Vagina (tissue), 2 donors: ENCODE measurements around the gene PCBP3. TPM values are rescaled to one million over a fixed set of nuclear protein-coding genes. Genes with fewer than 3 reads are reported as not detected.

ENCODE experiments used
- DNase-seq, 2 donors: peaks; one replicate each; pipeline ENCODE4 v3.0.0-alpha.2; 2017; ENCODE audit errors: extremely low spot score in 2 of 2
- H3K27ac ChIP-seq: fragments of 200-600 bp; sonication (generic); one replicate; pipeline ENCODE4 v1.5.1; 2019
- H3K27me3 ChIP-seq: fragments of 200-600 bp; sonication (generic); one replicate; pipeline ENCODE4 v1.5.1; 2019
- H3K36me3 ChIP-seq, 2 donors: fragments of 200-600 bp; sonication (generic); one replicate each; pipeline ENCODE4 v1.5.1; 2017 to 2019
- H3K4me1 ChIP-seq: fragments of 200-600 bp; sonication (generic); one replicate; pipeline ENCODE4 v1.5.1; 2019
- H3K4me3 ChIP-seq, 2 donors: fragments of 200-600 bp; sonication (generic); 1 replicate in 1 of 2; 2 replicates in 1 of 2; pipeline ENCODE4 v1.5.1; 2016 to 2019
- H3K9me3 ChIP-seq: fragments of 200-600 bp; sonication (generic); one replicate; pipeline ENCODE4 v1.5.1; 2019
- CTCF ChIP-seq, 3 experiments: fragments of 450-650 bp in 2 of 3; fragments of 200-600 bp in 1 of 3; sonication (generic) in 1 of 3; IDR thresholded peaks; one replicate each; pipeline ENCODE4 v1.5.1; 2017 to 2019; ENCODE audit warnings: antibody characterized with exemption in 3 of 3, mild to moderate bottlenecking in 2 of 3, moderate library complexity in 2 of 3
- POLR2A ChIP-seq, 2 donors: fragments of 450-650 bp; IDR thresholded peaks; one replicate each; pipeline ENCODE4 v1.6.1; 2017; ENCODE audit warnings: antibody characterized with exemption in 2 of 2, mild to moderate bottlenecking in 2 of 2, moderate library complexity in 2 of 2
- POLR2AphosphoS5 ChIP-seq, 2 donors: sonication (generic); formaldehyde crosslinking; IDR thresholded peaks; one replicate each; pipeline ENCODE4 v1.9.0; 2017; ENCODE audit warnings: antibody characterized with exemption in 2 of 2, mild to moderate bottlenecking in 2 of 2, low read depth in 1 of 2; ENCODE audit not compliant: insufficient read depth in 1 of 2
- intact Hi-C: fragments of 100-400 bp; cut with DNase I; formaldehyde crosslinking; loops from one replicate; pipeline ENCODE4 v1.15.1; 2023
- total RNA-seq: library from RNA; depleted of rRNA; stranded (reverse); fragments of >200 nt; gene quantifications from one replicate; pipeline ENCODE4 v1.2.3, GENCODE V29; 2016

Gene PCBP3
- total RNA-seq, 1 donor from 2014 or later: 4.9 TPM

GRCh38 chr21:45947296-45947695 lies 303.8 kb downstream of the PCBP3 start:
- no peak overlapping the region for H3K4me3 ChIP-seq
- H3K27ac ChIP-seq: no peak overlapping the region
- no peaks in the 10 kb centered on the region for H3K27me3 ChIP-seq
- TF ChIP-seq CTCF (IDR thresholded peaks at IDR 0.05): no peak
- no peak for TF ChIP-seq POLR2A (IDR thresholded peaks at IDR 0.05)
- no peak for TF ChIP-seq POLR2AphosphoS5 (IDR thresholded peaks at IDR 0.05; ENCODE audit: insufficient read depth in 1 of 2, low read depth in 1 of 2)
- DNase-seq: no peak
- intact Hi-C loops: no loop called here
- no peaks in the 10 kb centered on the region for H3K9me3 ChIP-seq
- H3K36me3 ChIP-seq: no peaks in the 10 kb centered on the region
- peaks cover 30% of the 10 kb centered on the region for H3K4me1 ChIP-seq

GRCh38 chr21:45947716-45948255 lies 304.3 kb downstream of the PCBP3 start:
- no peak for TF ChIP-seq POLR2A (IDR thresholded peaks at IDR 0.05)
- no peak for TF ChIP-seq POLR2AphosphoS5 (IDR thresholded peaks at IDR 0.05; ENCODE audit: insufficient read depth in 1 of 2, low read depth in 1 of 2)
- TF ChIP-seq CTCF (IDR thresholded peaks at IDR 0.05): no peak
- no peak overlapping the region for H3K4me3 ChIP-seq
- no peak for DNase-seq
- no peaks in the 10 kb centered on the region for H3K9me3 ChIP-seq
- no peaks in the 10 kb centered on the region for H3K27me3 ChIP-seq
- intact Hi-C loops: no loop called here
- no peaks in the 10 kb centered on the region for H3K36me3 ChIP-seq
- H3K27ac ChIP-seq: no peak overlapping the region
- H3K4me1 ChIP-seq: peaks cover 32% of the 10 kb centered on the region

GRCh38 chr21:45948576-45949141 lies 305.1 kb downstream of the PCBP3 start:
- Histone ChIP-seq H3K36me3 (no peaks in the 10 kb centered on the region), H3K4me1 (peaks cover 41% of the 10 kb centered on the region), H3K4me3 (no peak overlapping the region), H3K27me3 (no peaks in the 10 kb centered on the region), H3K27ac (no peak overlapping the region), H3K9me3 (no peaks in the 10 kb centered on the region)
- intact Hi-C loops: no loop called here
- DNase-seq: no peak
- TF ChIP-seq POLR2A (IDR thresholded peaks at IDR 0.05) (no peak), CTCF (IDR thresholded peaks at IDR 0.05) (no peak), POLR2AphosphoS5 (IDR thresholded peaks at IDR 0.05; ENCODE audit: insufficient read depth in 1 of 2, low read depth in 1 of 2) (no peak)

- Histone ChIP-seq H3K4me1 (peaks cover 48% of the 10 kb centered on the region), H3K27ac (peak overlapping the region; percentile 70), H3K4me3 (peak overlapping the region in 1 of 2 donors; percentile 20), H3K9me3 (no peaks in the 10 kb centered on the region), H3K36me3 (no peaks in the 10 kb centered on the region), H3K27me3 (no peaks in the 10 kb centered on the region)
- intact Hi-C loops: no loop called here
- TF ChIP-seq CTCF (IDR thresholded peaks at IDR 0.05) (no peak), POLR2A (IDR thresholded peaks at IDR 0.05) (no peak), POLR2AphosphoS5 (IDR thresholded peaks at IDR 0.05; ENCODE audit: insufficient read depth in 1 of 2, low read depth in 1 of 2) (peak in 1 of 2 donors; percentile 6)
- DNase-seq: no peak
These were observed 306.6 kb downstream of the PCBP3 start for GRCh38 chr21:45949928-45950739.
